ENCODE measurements around the gene ATP5PB. TPM values are rescaled to one million over a fixed set of nuclear protein-coding genes. Genes with fewer than 3 reads are reported as not detected.

ATP5PB gene
- polyA plus RNA-seq, 1 donor from 2014 or later: 597 TPM

DNA sequence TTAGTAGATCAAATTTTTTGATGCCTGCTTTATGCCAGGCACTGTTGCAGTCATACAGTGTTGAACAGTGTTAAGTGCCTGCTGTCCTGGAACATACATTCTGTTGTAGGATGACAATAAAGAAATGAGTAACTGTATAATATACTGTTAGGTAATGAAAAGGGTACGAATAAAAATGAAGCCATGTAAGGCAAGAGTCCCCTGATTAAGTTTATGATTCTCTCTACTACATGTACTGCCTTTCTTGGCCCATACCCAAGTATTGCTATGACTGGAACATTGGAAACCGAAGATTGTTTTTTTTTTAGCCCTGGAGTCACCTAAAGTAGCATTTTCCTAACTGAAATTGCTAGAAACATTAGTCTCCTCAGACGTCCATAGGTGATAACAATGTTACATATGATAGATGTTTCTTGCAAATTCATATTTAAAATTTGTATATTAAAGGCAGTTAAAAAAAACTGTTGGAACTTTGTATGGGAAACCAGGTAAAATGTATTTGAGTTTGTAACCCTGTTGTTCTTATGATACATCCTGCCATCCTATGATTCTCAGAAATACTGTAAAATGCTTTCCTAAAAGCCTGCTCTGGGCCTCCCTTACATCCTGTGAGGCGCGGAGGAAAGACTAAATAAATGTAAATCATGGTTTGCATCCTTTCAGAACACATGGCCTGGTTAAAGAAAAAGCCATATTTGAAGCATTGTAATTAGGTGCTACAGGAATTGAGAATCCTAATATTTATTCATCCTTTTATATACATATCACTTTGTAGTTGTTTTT, 5.8 kb downstream of the ATP5PB start:
- Histone ChIP-seq H3K27me3 (ENCODE audit: insufficient read depth, low read depth, low read length) (no peaks in the 10 kb centered on the region), H4K20me1 (ENCODE audit: insufficient read depth) (no peaks in the 10 kb centered on the region), H2AFZ (ENCODE audit: low read depth, low read length) (no peak overlapping the region), H3K4me2 (ENCODE audit: low read length) (no peak overlapping the region), H3K27ac (ENCODE audit: low read length) (no peak overlapping the region), H3K79me2 (replicated peaks; ENCODE audit: insufficient read depth, low read length) (peaks cover 26% of the 10 kb centered on the region), H3F3A (ENCODE audit: insufficient read depth, low read length, poor library complexity, severe bottlenecking) (no peaks in the 10 kb centered on the region), H3K4me3 (ENCODE audit: low read length) (no peak overlapping the region), H3K9me3 (ENCODE audit: low read length) (no peaks in the 10 kb centered on the region), H3K36me3 (ENCODE audit: insufficient read depth, low read length) (peaks cover 27% of the 10 kb centered on the region), H3K9ac (ENCODE audit: low read length) (no peak overlapping the region), H3K9me2 (ENCODE audit: insufficient read depth, low read length) (no peaks in the 10 kb centered on the region)
- TF ChIP-seq EZH2 (IDR thresholded peaks at IDR 0.05; ENCODE audit: borderline replicate concordance, insufficient read depth, low read length, poor library complexity, severe bottlenecking) (no peak), EP300 (conservative IDR thresholded peaks at IDR 0.05; ENCODE audit: poor library complexity, severe bottlenecking) (no peak)

DNA sequence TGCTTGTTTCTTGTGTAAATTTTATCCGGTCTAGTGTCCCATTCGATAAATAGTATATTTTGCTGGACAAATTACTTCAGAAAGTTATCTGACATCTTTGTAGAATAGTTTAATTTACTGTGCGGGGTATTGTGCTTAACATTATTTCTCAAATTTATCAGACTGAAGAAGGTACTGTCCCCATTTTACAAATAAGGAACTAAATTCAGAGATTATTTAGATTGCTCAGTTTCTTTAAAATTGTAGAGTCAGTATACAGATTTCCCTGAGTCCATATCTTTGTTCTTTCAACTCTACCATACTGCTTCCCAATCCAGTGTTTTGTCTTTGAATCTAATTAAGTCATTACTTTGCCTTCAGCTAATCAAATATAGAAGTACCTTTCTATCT, 6.4 kb downstream of the ATP5PB start:
- Histone ChIP-seq H3K27ac (ENCODE audit: low read length) (no peak overlapping the region), H3K9me3 (ENCODE audit: low read length) (no peaks in the 10 kb centered on the region), H3K79me2 (replicated peaks; ENCODE audit: insufficient read depth, low read length) (peaks cover 20% of the 10 kb centered on the region), H3K27me3 (ENCODE audit: insufficient read depth, low read depth, low read length) (no peaks in the 10 kb centered on the region), H3K9me2 (ENCODE audit: insufficient read depth, low read length) (no peaks in the 10 kb centered on the region), H3K36me3 (ENCODE audit: insufficient read depth, low read length) (peaks cover 27% of the 10 kb centered on the region), H3K9ac (ENCODE audit: low read length) (no peak overlapping the region), H3F3A (ENCODE audit: insufficient read depth, low read length, poor library complexity, severe bottlenecking) (no peaks in the 10 kb centered on the region), H3K4me3 (ENCODE audit: low read length) (no peak overlapping the region), H2AFZ (ENCODE audit: low read depth, low read length) (no peak overlapping the region), H4K20me1 (ENCODE audit: insufficient read depth) (no peaks in the 10 kb centered on the region), H3K4me2 (ENCODE audit: low read length) (no peak overlapping the region)
- TF ChIP-seq POLR2AphosphoS5 (IDR thresholded peaks at IDR 0.05) (no peak), MXI1 (conservative IDR thresholded peaks at IDR 0.05; ENCODE audit: poor library complexity, severe bottlenecking) (no peak), EP300 (conservative IDR thresholded peaks at IDR 0.05; ENCODE audit: poor library complexity, severe bottlenecking) (no peak), TAF1 (IDR thresholded peaks at IDR 0.05; ENCODE audit: low read depth) (no peak), RAD21 (conservative IDR thresholded peaks at IDR 0.05) (no peak)

DNA sequence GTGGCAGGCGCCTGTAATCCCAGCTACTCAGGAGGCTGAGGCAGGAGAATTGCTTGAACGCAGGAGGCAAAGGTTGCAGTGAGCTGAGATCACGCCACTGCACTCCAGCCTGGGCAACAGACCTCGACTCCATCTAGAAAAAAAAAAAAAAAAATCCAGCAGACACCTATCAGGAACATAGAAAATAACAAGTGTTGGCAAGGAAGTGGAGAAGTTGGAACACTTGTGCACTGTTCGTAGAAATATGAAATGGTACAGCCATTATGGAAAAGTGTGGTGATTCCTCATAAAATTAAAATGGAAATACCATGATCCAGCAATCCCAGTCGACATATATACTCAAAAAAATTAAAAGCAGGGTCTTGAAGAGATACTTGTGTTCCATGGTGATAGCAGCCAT, 12.5 kb downstream of the ATP5PB start:
- Histone ChIP-seq H3K4me3 (ENCODE audit: low read length) (no peak overlapping the region), H3K9ac (ENCODE audit: low read length) (no peak overlapping the region), H3K27ac (ENCODE audit: low read length) (no peak overlapping the region), H3K4me2 (ENCODE audit: low read length) (no peak overlapping the region), H4K20me1 (ENCODE audit: insufficient read depth) (no peaks in the 10 kb centered on the region), H3K79me2 (replicated peaks; ENCODE audit: insufficient read depth, low read length) (peaks cover 3% of the 10 kb centered on the region), H3K36me3 (ENCODE audit: insufficient read depth, low read length) (peaks cover 22% of the 10 kb centered on the region), H3K9me2 (ENCODE audit: insufficient read depth, low read length) (no peaks in the 10 kb centered on the region), H3F3A (ENCODE audit: insufficient read depth, low read length, poor library complexity, severe bottlenecking) (no peaks in the 10 kb centered on the region), H3K9me3 (ENCODE audit: low read length) (no peaks in the 10 kb centered on the region), H2AFZ (ENCODE audit: low read depth, low read length) (no peak overlapping the region), H3K27me3 (ENCODE audit: insufficient read depth, low read depth, low read length) (no peaks in the 10 kb centered on the region)
- TF ChIP-seq RAD21 (conservative IDR thresholded peaks at IDR 0.05) (no peak), MXI1 (conservative IDR thresholded peaks at IDR 0.05; ENCODE audit: poor library complexity, severe bottlenecking) (no peak)
- TF ChIP-seq, protein P1, sequence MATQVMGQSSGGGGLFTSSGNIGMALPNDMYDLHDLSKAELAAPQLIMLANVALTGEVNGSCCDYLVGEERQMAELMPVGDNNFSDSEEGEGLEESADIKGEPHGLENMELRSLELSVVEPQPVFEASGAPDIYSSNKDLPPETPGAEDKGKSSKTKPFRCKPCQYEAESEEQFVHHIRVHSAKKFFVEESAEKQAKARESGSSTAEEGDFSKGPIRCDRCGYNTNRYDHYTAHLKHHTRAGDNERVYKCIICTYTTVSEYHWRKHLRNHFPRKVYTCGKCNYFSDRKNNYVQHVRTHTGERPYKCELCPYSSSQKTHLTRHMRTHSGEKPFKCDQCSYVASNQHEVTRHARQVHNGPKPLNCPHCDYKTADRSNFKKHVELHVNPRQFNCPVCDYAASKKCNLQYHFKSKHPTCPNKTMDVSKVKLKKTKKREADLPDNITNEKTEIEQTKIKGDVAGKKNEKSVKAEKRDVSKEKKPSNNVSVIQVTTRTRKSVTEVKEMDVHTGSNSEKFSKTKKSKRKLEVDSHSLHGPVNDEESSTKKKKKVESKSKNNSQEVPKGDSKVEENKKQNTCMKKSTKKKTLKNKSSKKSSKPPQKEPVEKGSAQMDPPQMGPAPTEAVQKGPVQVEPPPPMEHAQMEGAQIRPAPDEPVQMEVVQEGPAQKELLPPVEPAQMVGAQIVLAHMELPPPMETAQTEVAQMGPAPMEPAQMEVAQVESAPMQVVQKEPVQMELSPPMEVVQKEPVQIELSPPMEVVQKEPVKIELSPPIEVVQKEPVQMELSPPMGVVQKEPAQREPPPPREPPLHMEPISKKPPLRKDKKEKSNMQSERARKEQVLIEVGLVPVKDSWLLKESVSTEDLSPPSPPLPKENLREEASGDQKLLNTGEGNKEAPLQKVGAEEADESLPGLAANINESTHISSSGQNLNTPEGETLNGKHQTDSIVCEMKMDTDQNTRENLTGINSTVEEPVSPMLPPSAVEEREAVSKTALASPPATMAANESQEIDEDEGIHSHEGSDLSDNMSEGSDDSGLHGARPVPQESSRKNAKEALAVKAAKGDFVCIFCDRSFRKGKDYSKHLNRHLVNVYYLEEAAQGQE (IDR thresholded peaks at IDR 0.05; ENCODE audit: borderline replicate concordance): no peak
